Measurements from ENCODE around the gene C4orf50.

DNA sequence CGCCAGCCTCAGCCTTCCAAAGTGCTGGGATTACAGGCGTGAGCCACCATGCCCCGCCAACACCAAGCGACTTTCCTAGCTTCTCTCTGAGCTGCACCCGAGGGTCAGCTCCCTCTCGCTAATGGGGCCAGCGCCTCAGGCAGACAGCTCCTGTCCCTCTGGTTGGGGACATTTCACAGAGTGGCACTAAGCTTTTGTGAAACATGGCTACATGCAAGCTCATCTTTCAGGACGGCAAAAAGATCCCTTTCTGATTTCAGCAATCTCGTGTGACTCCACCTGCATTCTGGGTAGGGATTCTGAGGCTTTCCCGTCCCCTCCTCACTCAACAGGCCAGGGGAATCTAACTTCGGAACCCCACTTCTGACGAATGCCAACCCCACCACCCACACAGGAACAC, 31.0 kb upstream of the C4orf50 start:
- no peak for TF ChIP-seq SP1 (IDR thresholded peaks at IDR 0.05)
- TF ChIP-seq FOXA1 (IDR thresholded peaks at IDR 0.05): no peak
- no peak for TF ChIP-seq FOXM1 (IDR thresholded peaks at IDR 0.05; ENCODE audit: borderline replicate concordance)
- no peak for TF ChIP-seq TARDBP (IDR thresholded peaks at IDR 0.05)
- TF ChIP-seq, protein P1, sequence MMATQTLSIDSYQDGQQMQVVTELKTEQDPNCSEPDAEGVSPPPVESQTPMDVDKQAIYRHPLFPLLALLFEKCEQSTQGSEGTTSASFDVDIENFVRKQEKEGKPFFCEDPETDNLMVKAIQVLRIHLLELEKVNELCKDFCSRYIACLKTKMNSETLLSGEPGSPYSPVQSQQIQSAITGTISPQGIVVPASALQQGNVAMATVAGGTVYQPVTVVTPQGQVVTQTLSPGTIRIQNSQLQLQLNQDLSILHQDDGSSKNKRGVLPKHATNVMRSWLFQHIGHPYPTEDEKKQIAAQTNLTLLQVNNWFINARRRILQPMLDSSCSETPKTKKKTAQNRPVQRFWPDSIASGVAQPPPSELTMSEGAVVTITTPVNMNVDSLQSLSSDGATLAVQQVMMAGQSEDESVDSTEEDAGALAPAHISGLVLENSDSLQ (IDR thresholded peaks at IDR 0.05): no peak
